A673 (cell line): ENCODE results near the gene PTX4.

ENCODE experiments used
- EZH2 ChIP-seq: fragments of 200-600 bp; sonication (generic); IDR thresholded peaks from 2 replicates; pipeline ENCODE4 v1.6.1; 2017; ENCODE audit warnings: borderline replicate concordance, low read depth, mild to moderate bottlenecking, mixed read lengths, antibody characterized with exemption, low read length; ENCODE audit not compliant: poor library complexity, severe bottlenecking
- TF ChIP-seq, protein P1 (sequence below): fragments of 300-800, 200-600 bp; sonication (generic); conservative IDR thresholded peaks from 2 replicates; pipeline ENCODE4 v1.5.1; 2017; ENCODE audit warnings: low read depth, mild to moderate bottlenecking, antibody characterized with exemption, low read length, moderate library complexity, mixed read lengths

DNA sequence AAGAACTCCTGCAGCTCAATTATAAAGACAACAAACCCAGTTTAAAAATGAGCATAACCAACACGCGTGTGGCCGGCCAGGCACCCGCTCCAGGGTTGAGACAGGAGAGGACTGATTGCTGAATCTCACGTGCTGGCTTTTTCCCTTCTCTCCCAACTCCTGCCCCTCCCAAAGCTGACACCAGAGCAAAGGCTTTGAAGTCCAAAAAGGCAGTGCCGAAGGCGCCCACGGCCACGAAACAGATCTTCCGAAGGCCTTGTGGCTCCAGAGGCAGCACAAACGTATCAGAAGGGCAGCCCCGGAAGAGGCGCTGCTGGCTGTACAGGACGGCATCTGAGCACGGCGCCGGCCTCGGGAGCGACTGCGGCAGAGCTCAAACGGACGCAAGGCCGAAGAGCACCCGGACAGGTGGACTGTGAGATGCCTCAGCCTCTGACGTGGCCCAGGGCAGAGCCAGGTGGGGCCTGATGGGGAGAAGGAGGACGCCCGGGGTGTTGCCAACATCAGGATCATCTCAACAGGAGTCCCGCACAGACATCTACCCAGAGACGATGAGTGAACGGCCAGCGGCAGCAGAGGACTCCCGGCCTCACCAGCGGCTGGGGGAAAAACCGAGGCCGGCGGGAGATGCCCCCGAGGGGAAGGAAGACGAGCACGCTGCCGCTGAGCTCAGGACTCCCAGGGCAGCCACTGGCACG is 24.4 kb downstream of the PTX4 start:
- TF ChIP-seq, protein P1, sequence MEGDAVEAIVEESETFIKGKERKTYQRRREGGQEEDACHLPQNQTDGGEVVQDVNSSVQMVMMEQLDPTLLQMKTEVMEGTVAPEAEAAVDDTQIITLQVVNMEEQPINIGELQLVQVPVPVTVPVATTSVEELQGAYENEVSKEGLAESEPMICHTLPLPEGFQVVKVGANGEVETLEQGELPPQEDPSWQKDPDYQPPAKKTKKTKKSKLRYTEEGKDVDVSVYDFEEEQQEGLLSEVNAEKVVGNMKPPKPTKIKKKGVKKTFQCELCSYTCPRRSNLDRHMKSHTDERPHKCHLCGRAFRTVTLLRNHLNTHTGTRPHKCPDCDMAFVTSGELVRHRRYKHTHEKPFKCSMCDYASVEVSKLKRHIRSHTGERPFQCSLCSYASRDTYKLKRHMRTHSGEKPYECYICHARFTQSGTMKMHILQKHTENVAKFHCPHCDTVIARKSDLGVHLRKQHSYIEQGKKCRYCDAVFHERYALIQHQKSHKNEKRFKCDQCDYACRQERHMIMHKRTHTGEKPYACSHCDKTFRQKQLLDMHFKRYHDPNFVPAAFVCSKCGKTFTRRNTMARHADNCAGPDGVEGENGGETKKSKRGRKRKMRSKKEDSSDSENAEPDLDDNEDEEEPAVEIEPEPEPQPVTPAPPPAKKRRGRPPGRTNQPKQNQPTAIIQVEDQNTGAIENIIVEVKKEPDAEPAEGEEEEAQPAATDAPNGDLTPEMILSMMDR: no peak
- no peak for TF ChIP-seq EZH2
